ENCODE results near the gene SGMS1. TPM values are rescaled to one million over a fixed set of nuclear protein-coding genes. Genes with fewer than 3 reads are reported as not detected.

Gene SGMS1
- total RNA-seq, 4 donors from 2014 or later = 139 to 198 (median 173) TPM

DNA sequence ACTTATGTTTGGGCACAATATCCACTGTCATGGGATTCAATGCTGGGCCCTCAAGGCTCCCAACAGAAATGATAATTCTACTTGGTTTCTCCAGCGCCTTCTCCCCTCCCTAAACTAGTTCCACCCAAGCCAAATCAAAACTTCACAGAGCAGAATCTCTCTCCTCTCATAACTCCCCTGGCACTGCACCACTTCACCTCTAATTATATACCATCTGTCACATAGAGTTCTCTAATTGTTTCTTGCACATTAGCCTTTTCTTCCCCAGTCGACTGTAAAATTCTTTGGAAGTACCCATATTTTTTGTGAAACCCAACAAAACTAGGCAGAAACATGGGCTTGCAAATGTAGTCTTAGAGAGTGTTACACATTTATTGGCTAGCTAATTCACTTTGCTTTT lies 8.1 kb downstream of the SGMS1 start:
- no peaks in the 10 kb centered on the region for H3K9me3 ChIP-seq
- no peaks in the 10 kb centered on the region for H3K27me3 ChIP-seq
- H3K36me3 ChIP-seq = no peaks in the 10 kb centered on the region
- H3K27ac ChIP-seq = no peak overlapping the region
- TF ChIP-seq, protein P1, sequence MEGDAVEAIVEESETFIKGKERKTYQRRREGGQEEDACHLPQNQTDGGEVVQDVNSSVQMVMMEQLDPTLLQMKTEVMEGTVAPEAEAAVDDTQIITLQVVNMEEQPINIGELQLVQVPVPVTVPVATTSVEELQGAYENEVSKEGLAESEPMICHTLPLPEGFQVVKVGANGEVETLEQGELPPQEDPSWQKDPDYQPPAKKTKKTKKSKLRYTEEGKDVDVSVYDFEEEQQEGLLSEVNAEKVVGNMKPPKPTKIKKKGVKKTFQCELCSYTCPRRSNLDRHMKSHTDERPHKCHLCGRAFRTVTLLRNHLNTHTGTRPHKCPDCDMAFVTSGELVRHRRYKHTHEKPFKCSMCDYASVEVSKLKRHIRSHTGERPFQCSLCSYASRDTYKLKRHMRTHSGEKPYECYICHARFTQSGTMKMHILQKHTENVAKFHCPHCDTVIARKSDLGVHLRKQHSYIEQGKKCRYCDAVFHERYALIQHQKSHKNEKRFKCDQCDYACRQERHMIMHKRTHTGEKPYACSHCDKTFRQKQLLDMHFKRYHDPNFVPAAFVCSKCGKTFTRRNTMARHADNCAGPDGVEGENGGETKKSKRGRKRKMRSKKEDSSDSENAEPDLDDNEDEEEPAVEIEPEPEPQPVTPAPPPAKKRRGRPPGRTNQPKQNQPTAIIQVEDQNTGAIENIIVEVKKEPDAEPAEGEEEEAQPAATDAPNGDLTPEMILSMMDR (IDR thresholded peaks at IDR 0.05) = no peak
- TF ChIP-seq POLR2A (IDR thresholded peaks at IDR 0.05) (no peak), EP300 (IDR thresholded peaks at IDR 0.05) (no peak), POLR2AphosphoS5 (IDR thresholded peaks at IDR 0.05) (no peak)
- no peak overlapping the region for H3K4me3 ChIP-seq
- WGBS = 82% methylated on average over 2 of the region's 2 CpGs
- H3K4me1 ChIP-seq = peaks cover 46% of the 10 kb centered on the region
- DNase-seq (ENCODE audit: low spot score in 2 of 2) = no peak

DNA sequence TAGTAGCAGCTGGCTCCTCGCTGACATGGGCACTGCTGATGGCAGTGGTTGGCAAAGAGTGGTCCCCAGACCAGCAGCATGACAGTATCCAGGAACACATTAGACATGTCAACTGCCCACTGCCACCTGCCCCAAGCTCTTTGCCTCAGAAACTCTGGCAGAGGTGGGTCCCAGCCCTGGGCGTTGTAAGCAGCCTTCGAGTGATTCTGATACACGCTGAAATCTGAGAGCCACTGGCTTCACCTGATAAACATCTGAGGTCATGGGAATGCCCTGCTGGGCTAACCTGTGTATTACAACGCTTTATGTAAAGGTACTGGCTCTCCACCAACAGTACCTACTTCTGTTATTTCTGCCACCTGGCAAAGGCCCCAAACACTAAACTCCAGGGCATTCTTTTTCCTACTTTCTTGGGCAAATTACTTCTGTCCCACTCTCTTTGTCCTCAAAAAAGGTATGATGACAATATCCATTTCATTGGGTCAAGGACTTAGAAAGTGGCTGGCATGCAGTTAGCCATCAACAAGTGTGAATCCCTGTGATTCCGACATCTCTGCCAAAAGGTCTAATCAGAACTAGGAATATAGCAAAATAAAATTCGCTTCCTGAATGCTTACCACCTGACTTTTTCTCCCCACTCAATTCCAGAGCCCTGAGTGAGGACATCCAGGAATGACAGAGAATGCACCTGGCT lies 9.2 kb downstream of the SGMS1 start:
- H3K9me3 ChIP-seq = no peaks in the 10 kb centered on the region
- TF ChIP-seq, protein P1 (IDR thresholded peaks at IDR 0.05) = peak in 1 of 2 donors; percentile 29
- TF ChIP-seq EP300 (IDR thresholded peaks at IDR 0.05) = no peak
- H3K27me3 ChIP-seq = no peaks in the 10 kb centered on the region
- no peak overlapping the region for H3K4me3 ChIP-seq
- peaks cover 37% of the 10 kb centered on the region for H3K4me1 ChIP-seq
- no peak for DNase-seq (ENCODE audit: low spot score in 2 of 2)
- 65% methylated on average over 7 of the region's 7 CpGs for WGBS
- H3K36me3 ChIP-seq = no peaks in the 10 kb centered on the region
- H3K27ac ChIP-seq = no peak overlapping the region

DNA sequence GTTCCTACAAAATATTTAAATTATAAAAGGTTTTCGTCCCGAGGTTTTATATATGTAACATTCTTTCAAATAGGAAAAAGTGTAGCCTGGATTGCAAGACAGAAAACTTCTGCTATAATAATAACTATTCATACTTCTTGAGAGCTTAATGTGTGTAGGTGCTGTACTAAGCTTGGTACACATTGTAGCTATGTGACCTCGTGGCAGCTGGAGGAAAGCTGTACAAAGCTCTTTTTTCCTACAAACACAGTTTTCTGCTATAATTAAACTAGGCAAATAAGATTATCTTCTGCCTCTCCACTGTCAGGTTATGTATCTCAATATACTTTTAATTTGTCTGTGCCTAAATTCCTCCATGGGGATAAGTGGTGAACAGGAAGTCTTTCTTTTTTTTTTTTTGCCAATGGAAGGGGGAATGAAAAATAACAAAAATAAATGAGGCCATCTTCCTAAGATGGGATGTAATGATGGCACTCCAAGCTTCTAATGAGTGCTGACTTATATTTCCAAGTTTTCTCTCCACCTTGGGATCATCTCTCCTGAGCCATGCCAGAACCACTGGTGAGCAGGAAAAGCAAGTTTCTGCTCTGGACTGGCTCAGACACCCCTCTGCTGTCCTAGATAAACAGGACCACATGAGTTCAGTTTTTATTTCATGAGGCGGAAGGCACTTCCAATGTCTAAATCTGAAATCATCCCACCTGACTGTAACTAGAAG lies 9.9 kb downstream of the SGMS1 start:
- WGBS = 73% methylated on average over 4 of the region's 4 CpGs
- Histone ChIP-seq H3K4me1 (peaks cover 30% of the 10 kb centered on the region), H3K9me3 (no peaks in the 10 kb centered on the region), H3K27me3 (no peaks in the 10 kb centered on the region), H3K4me3 (no peak overlapping the region), H3K36me3 (no peaks in the 10 kb centered on the region), H3K27ac (no peak overlapping the region)
- no peak for DNase-seq (ENCODE audit: low spot score in 2 of 2)
- TF ChIP-seq, protein P1 (IDR thresholded peaks at IDR 0.05) = no peak

DNA sequence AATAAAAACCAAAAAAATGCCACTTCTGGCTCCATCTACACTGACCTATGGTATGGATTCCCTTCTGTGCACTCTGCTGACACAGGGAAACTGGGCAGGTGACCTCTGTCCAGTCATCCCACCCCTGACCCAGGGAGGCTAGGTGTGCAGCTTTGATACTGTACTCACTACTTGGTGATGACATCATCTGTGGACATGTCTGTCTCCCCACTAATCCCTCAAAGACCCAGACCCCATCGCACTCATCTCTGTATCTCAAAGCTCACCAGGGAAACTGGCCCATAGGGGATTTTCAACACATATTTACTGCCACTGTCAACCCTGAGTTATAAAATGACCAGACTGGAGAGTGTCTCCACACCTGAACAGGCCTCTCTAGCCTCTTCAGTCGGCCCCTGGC lies 10.6 kb downstream of the SGMS1 start:
- H3K27ac ChIP-seq = no peak overlapping the region
- no peak for DNase-seq (ENCODE audit: low spot score in 2 of 2)
- TF ChIP-seq POLR2AphosphoS5 (IDR thresholded peaks at IDR 0.05) (no peak), EP300 (IDR thresholded peaks at IDR 0.05) (no peak), POLR2A (IDR thresholded peaks at IDR 0.05) (no peak)
- TF ChIP-seq, protein P1 (IDR thresholded peaks at IDR 0.05) = no peak
- WGBS = 65% methylated on average over 2 of the region's 2 CpGs
- H3K4me1 ChIP-seq = peaks cover 27% of the 10 kb centered on the region
- H3K4me3 ChIP-seq = no peak overlapping the region
- H3K36me3 ChIP-seq = no peaks in the 10 kb centered on the region
- no peaks in the 10 kb centered on the region for H3K9me3 ChIP-seq
- no peaks in the 10 kb centered on the region for H3K27me3 ChIP-seq

DNA sequence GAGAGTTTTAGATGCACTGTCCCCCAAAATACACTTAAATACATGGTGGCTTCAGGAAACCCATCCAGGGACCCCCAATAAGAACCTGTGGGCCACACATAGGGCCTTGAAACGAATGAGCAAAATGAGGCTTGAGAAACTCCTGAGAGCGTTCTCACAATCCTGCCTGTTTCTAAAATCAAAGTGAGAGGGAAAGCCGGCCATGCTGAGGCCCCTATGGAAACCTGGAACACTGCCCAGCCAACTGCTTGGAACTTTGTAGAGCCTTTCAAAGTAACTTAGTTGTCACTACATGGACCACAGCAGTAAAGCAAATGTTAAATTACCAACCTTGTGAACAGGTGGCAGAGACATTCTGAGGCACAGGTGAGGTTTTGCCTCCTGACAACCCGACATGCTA lies 13.4 kb downstream of the SGMS1 start:
- no peak overlapping the region for H3K27ac ChIP-seq
- H3K9me3 ChIP-seq = no peaks in the 10 kb centered on the region
- no peaks in the 10 kb centered on the region for H3K27me3 ChIP-seq
- TF ChIP-seq POLR2A (IDR thresholded peaks at IDR 0.05) (no peak), EP300 (IDR thresholded peaks at IDR 0.05) (no peak), POLR2AphosphoS5 (IDR thresholded peaks at IDR 0.05) (no peak)
- TF ChIP-seq, protein P1 (IDR thresholded peaks at IDR 0.05) = no peak
- WGBS = 84% methylated on average over 4 of the region's 4 CpGs
- no peak overlapping the region for H3K4me3 ChIP-seq
- H3K4me1 ChIP-seq = peaks cover 50% of the 10 kb centered on the region
- DNase-seq (ENCODE audit: low spot score in 2 of 2) = no peak
- no peaks in the 10 kb centered on the region for H3K36me3 ChIP-seq
